IMR-90 (cell line): Measurements from ENCODE around the gene IQGAP2. TPM values are rescaled to one million over a fixed set of nuclear protein-coding genes. Genes with fewer than 3 reads are reported as not detected.

Experiments
- ATAC-seq: fragments of 200-7000 bp; cut with Tn5 transposase; 2 replicates; pipeline ENCODE4 v1.9.1; 2020; ENCODE audit warnings: low read depth, mild to moderate bottlenecking, moderate library complexity
- BruUV-seq: library from RNA; stranded (reverse); fragments of 400-500 nt; replicated peaks from 2 replicates; lab custom pipeline; 2021; lab: Mats Ljungman, UMichigan
- CTCF ChIA-PET: fragments of 300-600 bp; formaldehyde crosslinking; extraction: SDS; loops from one replicate; lab custom pipeline; 2021; ENCODE audit warnings: antibody characterized with exemption; lab: Yijun Ruan, JAX
- POLR2A ChIA-PET: fragments of 300-600 bp; sonication (Branson Sonifier 250); formaldehyde crosslinking; loops from one replicate; lab custom pipeline; 2022; ENCODE audit warnings: antibody characterized with exemption; ENCODE audit not compliant: unreplicated experiment; lab: Charles Lee
- DNase-seq: peaks from one replicate; pipeline ENCODE4 v3.0.0; 2013
- H2AFZ ChIP-seq: replicated peaks from 2 replicates; pipeline ENCODE3; 2013; ENCODE audit warnings: low read length, mild to moderate bottlenecking; ENCODE audit not compliant: poor library complexity
- H2AK5ac ChIP-seq: 2 replicates; pipeline ENCODE4 v1.6.1; 2013; ENCODE audit warnings: low read depth, low read length, inconsistent platforms
- H2AK9ac ChIP-seq: replicated peaks from 2 replicates; pipeline ENCODE3; 2013; ENCODE audit warnings: mild to moderate bottlenecking, low read depth, low read length, moderate library complexity; ENCODE audit not compliant: poor library complexity
- H2BK120ac ChIP-seq: 2 replicates; pipeline ENCODE4 v1.6.1; 2013; ENCODE audit warnings: low read depth, low read length, inconsistent platforms
- H2BK15ac ChIP-seq: 3 replicates; pipeline ENCODE4 v1.6.1; 2013; ENCODE audit warnings: low read depth, low read length, inconsistent platforms
- H2BK20ac ChIP-seq: 2 replicates; pipeline ENCODE4 v1.6.1; 2013; ENCODE audit warnings: low read depth, mild to moderate bottlenecking, inconsistent platforms, low read length, moderate library complexity
- H2BK5ac ChIP-seq: 2 replicates; pipeline ENCODE4 v1.6.1; 2013; ENCODE audit warnings: mild to moderate bottlenecking, low read depth, low read length, inconsistent platforms; ENCODE audit not compliant: poor library complexity, severe bottlenecking
- H3K14ac ChIP-seq: replicated peaks from 2 replicates; pipeline ENCODE4 v1.6.1; 2013; ENCODE audit warnings: low read depth, low read length, inconsistent platforms
- H3K18ac ChIP-seq: 2 replicates; pipeline ENCODE4 v1.6.1; 2013; ENCODE audit warnings: low read depth, low read length, control low read depth
- H3K23ac ChIP-seq: 2 replicates; pipeline ENCODE4 v1.6.1; 2013; ENCODE audit warnings: low read depth, low read length, inconsistent platforms
- H3K27ac ChIP-seq: 2 replicates; pipeline ENCODE4 v1.5.1; 2013; ENCODE audit warnings: mild to moderate bottlenecking, control low read depth, low read length; ENCODE audit not compliant: insufficient read depth
- H3K27me3 ChIP-seq: 2 replicates; pipeline ENCODE4 v1.6.1; 2013; ENCODE audit warnings: low read length; ENCODE audit not compliant: control insufficient read depth, insufficient read depth
- H3K36me3 ChIP-seq: 2 replicates; pipeline ENCODE4 v1.6.1; 2013; ENCODE audit warnings: low read length, mixed read lengths; ENCODE audit not compliant: control insufficient read depth, insufficient read depth
- H3K4ac ChIP-seq: 2 replicates; pipeline ENCODE4 v1.6.1; 2013; ENCODE audit warnings: low read depth, low read length, inconsistent platforms
- H3K4me1 ChIP-seq: 2 replicates; pipeline ENCODE4 v1.6.1; 2013; ENCODE audit warnings: low read length, mixed read lengths; ENCODE audit not compliant: control insufficient read depth, insufficient read depth
- H3K4me2 ChIP-seq: 2 replicates; pipeline ENCODE4 v1.6.1; 2013; ENCODE audit warnings: low read depth, mild to moderate bottlenecking, control low read depth, low read length, moderate library complexity
- H3K4me3 ChIP-seq: 2 replicates; pipeline ENCODE4 v1.5.1; 2013; ENCODE audit warnings: low read depth, mild to moderate bottlenecking, control low read depth, low read length, moderate library complexity; ENCODE audit not compliant: insufficient read depth
- H3K56ac ChIP-seq: 2 replicates; pipeline ENCODE4 v1.6.1; 2013; ENCODE audit warnings: low read length, inconsistent platforms; ENCODE audit not compliant: insufficient read depth; ENCODE audit errors: extremely low read depth
- H3K79me1 ChIP-seq, 2 experiments: 2 replicates each; pipeline ENCODE4 v1.6.1; 2013; ENCODE audit warnings: low read length in 2 of 2, inconsistent platforms in 1 of 2, low read depth in 1 of 2
- H3K9ac ChIP-seq: 2 replicates; pipeline ENCODE4 v1.6.1; 2013; ENCODE audit warnings: low read depth, low read length, control low read depth
- H3K9me1 ChIP-seq: 2 replicates; pipeline ENCODE4 v1.6.1; 2013; ENCODE audit warnings: low read length, inconsistent platforms; ENCODE audit not compliant: insufficient read depth
- H3K9me3 ChIP-seq: 2 replicates; pipeline ENCODE4 v1.6.1; 2013; ENCODE audit warnings: low read length; ENCODE audit not compliant: control insufficient read depth, insufficient read depth
- H4K20me1 ChIP-seq: 2 replicates; pipeline ENCODE4 v1.6.1; 2013; ENCODE audit warnings: low read length, inconsistent platforms; ENCODE audit not compliant: insufficient read depth
- H4K5ac ChIP-seq: 2 replicates; pipeline ENCODE4 v1.6.1; 2013; ENCODE audit warnings: mild to moderate bottlenecking, low read depth, low read length, control low read depth
- H4K8ac ChIP-seq, 2 experiments: 2 replicates each; pipeline ENCODE4 v1.6.1; 2013; ENCODE audit warnings: low read depth in 2 of 2, low read length in 2 of 2, control low read depth in 1 of 2, inconsistent platforms in 1 of 2
- H4K91ac ChIP-seq: 2 replicates; pipeline ENCODE4 v1.6.1; 2013; ENCODE audit warnings: low read depth, low read length, inconsistent platforms; ENCODE audit not compliant: insufficient read depth
- BHLHE40 ChIP-seq: fragments of 150-350 bp; IDR thresholded peaks from 2 replicates; pipeline ENCODE4 v1.6.1; 2016; ENCODE audit warnings: mild to moderate bottlenecking, low read depth, low read length
- CEBPB ChIP-seq: IDR thresholded peaks from 2 replicates; pipeline ENCODE4 v1.6.1; 2012; ENCODE audit warnings: low read depth, low read length, improper control_type of control experiment
- CHD1 ChIP-seq: IDR thresholded peaks from 2 replicates; pipeline ENCODE4 v1.6.1; 2012; ENCODE audit warnings: low read depth, low read length, improper control_type of control experiment
- CTCF ChIP-seq: conservative IDR thresholded peaks from 2 replicates; pipeline ENCODE4 v1.5.1; 2012; ENCODE audit warnings: mild to moderate bottlenecking, low read depth, low read length, improper control_type of control experiment
- FOS ChIP-seq: fragments of 150-350 bp; IDR thresholded peaks from 2 replicates; pipeline ENCODE4 v1.6.1; 2016; ENCODE audit warnings: low read depth, low read length
- MAZ ChIP-seq: IDR thresholded peaks from 2 replicates; pipeline ENCODE4 v1.6.1; 2012; ENCODE audit warnings: low read depth, mild to moderate bottlenecking, low read length, improper control_type of control experiment, moderate library complexity, borderline replicate concordance
- MXI1 ChIP-seq: IDR thresholded peaks from 2 replicates; pipeline ENCODE4 v1.6.1; 2012; ENCODE audit warnings: low read depth, mild to moderate bottlenecking, low read length, moderate library complexity, borderline replicate concordance
- POLR2A ChIP-seq: IDR thresholded peaks from 2 replicates; pipeline ENCODE4 v1.6.1; 2012; ENCODE audit warnings: mild to moderate bottlenecking, low read depth, low read length
- RFX5 ChIP-seq: IDR thresholded peaks from 2 replicates; pipeline ENCODE4 v1.8.0; 2012; ENCODE audit warnings: low read depth, mild to moderate bottlenecking, low read length, moderate library complexity
- SMC3 ChIP-seq: fragments of 150-350 bp; IDR thresholded peaks from 2 replicates; pipeline ENCODE4 v1.6.1; 2016; ENCODE audit warnings: low read depth, mild to moderate bottlenecking, antibody characterized with exemption, low read length, moderate library complexity
- WGBS, 2 experiments: methylation state at CpG; one replicate each; pipeline versions ENCODE4 v1.1.5 to v1.1.7; 2013; ENCODE audit warnings: missing lambda C conversion rate in 2 of 2; ENCODE audit not compliant: insufficient read length in 1 of 2; ENCODE audit errors: extremely low coverage in 2 of 2; 5-methylcytosine and 5-hydroxymethylcytosine counted together
- dilution Hi-C: fragments of 300-500 bp; cut with HindIII; formaldehyde crosslinking; loops from one replicate; pipeline ENCODE4 v1.14.3; 2018; ENCODE audit warnings: low sequenced_read_pairs; ENCODE audit not compliant: unreplicated experiment
- in situ Hi-C: fragments of 300-500 bp; cut with MboI; formaldehyde crosslinking; loops from 3 replicates; pipeline ENCODE4 v1.14.3; 2019; ENCODE audit warnings: low sequenced_read_pairs, inconsistent platforms, mixed read lengths
- intact Hi-C: fragments of 100-400 bp; cut with micrococcal nuclease; formaldehyde crosslinking; loops from 2 replicates; pipeline ENCODE4 v1.10.0; 2022
- polyA plus RNA-seq, 3 experiments: library from polyadenylated mRNA; depleted of rRNA; stranded (reverse); fragments of >200 nt; gene quantifications; 2 replicates each; pipeline ENCODE4 v1.2.3, GENCODE V29; 2012; ENCODE audit warnings: low replicate concordance in 1 of 3
- total RNA-seq: library from RNA; depleted of rRNA; stranded (reverse); fragments of >200 nt; gene quantifications from 2 replicates; pipeline ENCODE4 v1.2.3, GENCODE V29; 2012

The IQGAP2 gene
- total and polyA plus RNA-seq, 2 of the 4 experiments (the other 2 are of a cell fraction): 0.21 to 0.36 TPM

DNA sequence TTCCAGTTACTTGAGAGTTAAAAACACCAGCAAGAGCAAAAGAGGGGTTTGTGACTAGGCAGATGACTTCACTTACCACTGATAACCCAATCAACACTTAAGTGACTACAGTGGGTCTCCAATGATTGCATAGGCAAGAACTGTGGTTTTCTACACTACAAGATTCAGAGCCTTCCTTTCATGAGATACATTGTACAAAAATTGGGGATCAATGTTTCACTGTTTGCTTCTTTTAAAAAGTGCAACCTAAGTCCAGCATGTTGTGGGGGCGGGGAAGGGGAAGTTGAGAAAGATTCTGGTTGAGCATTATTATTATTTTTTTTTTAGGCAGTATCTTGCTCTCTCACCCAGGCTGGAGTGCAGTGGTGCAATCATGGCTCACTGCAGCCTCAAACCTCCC, 3.6 kb downstream of the IQGAP2 start:
- no peak overlapping the region for H3K56ac ChIP-seq

More for the DNA sequence above, 3.6 kb downstream of the IQGAP2 start:
- BruUV-seq: no TSS peak
- no peak overlapping the region for H2AK9ac ChIP-seq
- no peak overlapping the region for H2AFZ ChIP-seq
- H3K23ac ChIP-seq: no peak overlapping the region
- CTCF ChIA-PET: no interaction called here
- no peak overlapping the region for H4K91ac ChIP-seq
- POLR2A ChIA-PET: no interaction called here
- no peaks in the 10 kb centered on the region for H3K79me1 ChIP-seq
- no peak overlapping the region for H3K4me2 ChIP-seq
- H4K20me1 ChIP-seq: no peaks in the 10 kb centered on the region
- H2BK20ac ChIP-seq: no peak overlapping the region
- dilution Hi-C loops (no loop called here), intact Hi-C loops (loop anchor here (10.0 kb wide), 1 partner anchor 368 kb away; no protein-coding TSS in a partner anchor), in situ Hi-C loops (no loop called here)
- no peaks in the 10 kb centered on the region for H3K9me1 ChIP-seq
- H3K36me3 ChIP-seq: no peaks in the 10 kb centered on the region
- no peak overlapping the region for H2AK5ac ChIP-seq
- H2BK5ac ChIP-seq: no peak overlapping the region
- no peak overlapping the region for H4K8ac ChIP-seq
- DNase-seq (no peak), ATAC-seq (no peak)
- H3K9me3 ChIP-seq: no peaks in the 10 kb centered on the region
- no peaks in the 10 kb centered on the region for H3K4me1 ChIP-seq
- H3K4ac ChIP-seq: no peak overlapping the region
- no peak overlapping the region for H3K9ac ChIP-seq
- no CpG with 5 or more reads among the region's 1 CpG for WGBS, 2 experiments
- H3K27me3 ChIP-seq: peaks cover 36% of the 10 kb centered on the region
- H3K14ac ChIP-seq: no peak overlapping the region
- no peak overlapping the region for H3K27ac ChIP-seq
- no peak overlapping the region for H2BK120ac ChIP-seq
- H2BK15ac ChIP-seq: no peak overlapping the region
- H3K18ac ChIP-seq: no peak overlapping the region
- TF ChIP-seq FOS (no peak), CEBPB (no peak), BHLHE40 (no peak), MAZ (no peak), MXI1 (no peak), CHD1 (no peak), CTCF (no peak), RFX5 (no peak), SMC3 (no peak), POLR2A (no peak)
- no peak overlapping the region for H4K5ac ChIP-seq
- no peak overlapping the region for H3K4me3 ChIP-seq
